ENCODE results near the gene TRAK1.

DNA sequence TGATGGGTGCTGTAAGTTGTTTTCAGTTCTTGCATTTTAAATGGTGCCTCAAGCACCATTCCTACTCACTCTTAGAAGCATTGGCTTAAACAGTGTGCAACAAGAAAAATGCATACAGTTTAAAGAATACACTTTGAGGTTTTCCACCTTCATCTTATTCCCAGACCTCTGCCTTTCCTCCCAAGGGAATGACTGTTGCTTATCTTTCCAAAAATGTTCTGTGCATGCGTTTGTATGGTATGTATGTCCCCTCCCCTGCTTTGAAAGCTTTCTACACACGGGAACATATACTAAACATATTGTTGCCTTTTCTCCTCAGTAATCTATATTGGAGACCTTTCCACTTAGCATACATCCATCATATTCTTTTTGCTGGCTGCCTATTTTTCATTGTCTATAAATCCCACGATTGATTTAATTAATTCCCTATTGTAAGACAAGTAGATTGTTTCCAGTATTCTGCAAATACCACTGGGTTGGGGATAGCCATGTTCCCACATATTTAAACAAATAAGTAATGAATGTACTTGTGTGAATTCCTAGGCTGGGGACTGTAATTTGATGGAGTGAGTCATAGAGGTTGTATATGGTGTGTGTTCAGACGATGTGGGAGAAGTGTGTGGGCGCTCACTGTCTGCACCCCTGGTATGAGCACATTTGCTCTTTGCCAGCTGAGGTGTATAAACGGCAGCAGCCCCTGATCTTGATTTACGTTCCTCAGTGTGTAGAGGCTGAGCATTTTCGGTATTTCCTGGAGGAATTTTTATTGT is 5.8 kb downstream of the TRAK1 start:
- TF ChIP-seq POLR2A (IDR thresholded peaks at IDR 0.05; ENCODE audit: low read length) (no peak), GATA1 (IDR thresholded peaks at IDR 0.05; ENCODE audit: low read depth, low read length) (no peak)
